H7 (cell line): ENCODE results near the gene DENND1A. TPM values are rescaled to one million over a fixed set of nuclear protein-coding genes. Genes with fewer than 3 reads are reported as not detected.

Source experiments
- DNase-seq: peaks from one replicate; pipeline ENCODE4 v3.0.0; 2012
- H3K27me3 ChIP-seq: 2 replicates; pipeline ENCODE4 v1.6.0; 2011; ENCODE audit warnings: mild to moderate bottlenecking, low read length; ENCODE audit not compliant: control insufficient read depth, insufficient read depth
- H3K36me3 ChIP-seq: replicated peaks from 2 replicates; pipeline ENCODE4 v1.5.1; 2011; ENCODE audit warnings: low read length; ENCODE audit not compliant: control insufficient read depth, insufficient read depth
- H3K4me3 ChIP-seq: 2 replicates; pipeline ENCODE4 v1.5.1; 2011; ENCODE audit warnings: low read depth, mild to moderate bottlenecking, control low read depth, low read length, moderate library complexity; ENCODE audit not compliant: insufficient read depth
- total RNA-seq: library from RNA; depleted of rRNA; stranded (reverse); fragments of >200 nt; shearing (Covaris generic); gene quantifications from 2 replicates; pipeline ENCODE4 v1.2.3, GENCODE V29; 2014

Gene DENND1A
- total RNA-seq, 1 experiment from 2014 or later, result 10.9 TPM

DNA sequence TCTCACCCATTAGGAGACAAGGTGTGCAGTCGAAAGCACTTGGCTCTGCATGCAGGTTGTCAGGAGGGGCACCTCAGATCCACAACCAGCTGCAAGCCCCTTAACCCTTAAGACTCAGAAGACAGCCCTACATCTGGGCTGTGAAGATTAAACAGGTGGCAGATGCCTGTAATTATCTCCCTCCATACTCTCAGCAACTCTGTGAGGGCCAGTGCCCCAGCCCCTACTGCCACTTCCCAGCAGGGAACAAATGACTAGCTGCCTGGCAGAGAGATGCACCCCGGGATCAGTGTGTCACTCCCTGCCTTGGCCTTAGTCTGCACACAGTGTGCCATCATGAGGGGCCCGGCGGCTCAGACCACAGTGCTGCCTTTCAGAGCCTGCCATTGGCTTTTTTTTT, 532.0 kb downstream of the DENND1A start:
- Histone ChIP-seq H3K27me3 (no peaks in the 10 kb centered on the region), H3K4me3 (no peak overlapping the region), H3K36me3 (no peaks in the 10 kb centered on the region; the same call in none of the 2 replicates)
- DNase-seq, result no peak

- H3K4me3 ChIP-seq, result no peak overlapping the region
- DNase-seq, result peak; percentile 57
Measured at GRCh38 chr9:123395689-123396511, 534.0 kb downstream of the DENND1A start.

DNA sequence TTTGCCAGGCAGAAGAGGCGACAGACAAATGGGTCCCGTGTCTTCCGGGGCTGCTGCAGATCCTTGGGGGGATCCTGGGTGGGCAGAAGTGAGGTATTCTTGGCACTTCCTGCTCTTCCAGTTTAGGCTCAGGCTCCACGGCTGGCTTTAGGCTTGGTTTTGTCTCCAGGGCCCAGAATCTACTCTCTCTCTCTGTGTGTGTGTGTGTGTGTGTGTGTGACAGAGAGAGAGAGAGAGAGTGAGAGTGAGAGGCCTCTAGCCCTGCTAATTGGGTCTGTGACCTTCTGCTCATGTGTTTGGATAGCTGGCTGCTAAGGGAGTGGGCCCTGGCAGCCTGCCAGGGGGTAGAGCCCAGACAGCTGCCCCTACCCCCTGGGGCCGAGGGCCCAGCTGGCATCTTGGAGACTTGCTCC, 534.6 kb downstream of the DENND1A start:
- H3K4me3 ChIP-seq, result no peak overlapping the region
- H3K36me3 ChIP-seq, result no peaks in the 10 kb centered on the region; the same call in 1 of the 2 replicates
- no peaks in the 10 kb centered on the region for H3K27me3 ChIP-seq
- DNase-seq, result peak; percentile 54

More at GRCh38 chr9:123395689-123396511, 534.0 kb downstream of the DENND1A start:
- Histone ChIP-seq H3K36me3 (no peaks in the 10 kb centered on the region; the same call in 1 of the 2 replicates), H3K27me3 (no peaks in the 10 kb centered on the region)

DNA sequence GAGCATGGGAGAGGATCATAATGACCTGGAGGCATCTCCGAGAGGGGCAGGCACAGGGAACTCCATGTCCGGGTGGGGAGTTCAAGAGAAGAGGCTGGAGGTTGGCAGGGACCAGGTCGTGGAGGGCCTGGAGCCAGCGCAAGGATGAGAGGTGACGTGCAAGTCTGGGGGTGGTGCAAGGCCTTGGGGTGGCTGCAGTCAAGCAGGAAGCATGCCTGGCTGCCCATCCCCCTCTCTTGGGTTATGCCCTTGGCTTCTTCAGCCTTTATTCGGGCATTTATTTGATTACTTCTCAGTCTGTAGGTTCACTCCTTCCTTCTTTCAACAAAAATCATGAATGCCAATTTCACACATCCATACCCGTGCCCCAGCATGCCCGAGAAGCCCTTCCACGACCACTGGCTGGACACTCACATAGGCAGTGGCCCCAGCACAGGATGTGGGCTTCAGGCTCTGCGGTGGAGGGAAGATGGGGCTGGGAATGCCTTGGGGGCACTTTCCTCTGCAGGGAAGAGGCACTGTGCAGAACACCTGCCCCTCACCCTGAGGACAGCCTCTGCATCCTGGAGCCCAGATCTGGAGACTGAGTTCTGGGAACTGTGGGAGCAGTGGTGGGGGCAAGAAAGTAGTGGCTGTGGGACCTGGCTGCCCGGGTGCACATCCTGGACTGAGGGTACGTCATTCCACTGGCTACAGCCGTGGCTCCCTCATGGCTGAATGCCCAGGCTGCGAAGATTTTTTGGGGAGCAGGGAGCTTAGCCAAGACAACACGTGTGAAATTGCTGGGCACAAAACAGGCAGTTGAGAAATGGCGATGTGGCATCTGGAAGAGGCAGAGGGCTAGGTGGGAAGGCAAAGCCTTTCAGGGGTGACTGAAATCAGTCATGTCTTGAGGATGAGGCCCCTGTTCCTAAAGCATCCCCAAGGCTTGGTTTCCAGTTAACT, 535.4 kb downstream of the DENND1A start:
- no peaks in the 10 kb centered on the region; the same call in 1 of the 2 replicates for H3K36me3 ChIP-seq
- H3K27me3 ChIP-seq, result no peaks in the 10 kb centered on the region
- H3K4me3 ChIP-seq, result no peak overlapping the region
- DNase-seq, result peak; percentile 39

GRCh38 chr9:123392802-123393201, 537.1 kb downstream of the DENND1A start:
- H3K36me3 ChIP-seq, result no peaks in the 10 kb centered on the region; the same call in 1 of the 2 replicates
- H3K4me3 ChIP-seq, result no peak overlapping the region
- no peak for DNase-seq
- H3K27me3 ChIP-seq, result no peaks in the 10 kb centered on the region

DNA sequence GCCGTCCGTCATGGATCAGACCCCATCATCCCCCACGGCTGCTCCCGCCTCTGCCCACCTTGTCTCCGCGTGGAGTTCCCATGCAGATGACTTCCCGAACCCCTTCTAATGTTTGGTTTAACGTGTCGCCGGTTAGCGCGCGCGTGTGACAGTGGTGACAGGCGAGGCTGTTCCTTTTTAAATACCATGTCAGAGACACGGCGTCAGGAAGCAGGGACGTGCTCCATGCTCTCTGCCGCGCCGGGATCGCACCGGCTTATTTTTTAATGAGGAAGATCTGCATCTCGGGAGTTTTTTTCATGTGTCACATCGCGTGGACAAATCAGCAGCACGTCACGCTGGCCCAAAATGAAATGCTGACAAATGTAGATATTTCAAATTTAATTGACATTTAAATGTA, 538.0 kb downstream of the DENND1A start:
- no peak overlapping the region for H3K4me3 ChIP-seq
- no peak for DNase-seq
- no peaks in the 10 kb centered on the region for H3K27me3 ChIP-seq
- no peaks in the 10 kb centered on the region; the same call in 1 of the 2 replicates for H3K36me3 ChIP-seq

- no peaks in the 10 kb centered on the region for H3K27me3 ChIP-seq
- H3K4me3 ChIP-seq, result no peak overlapping the region
- H3K36me3 ChIP-seq, result no peaks in the 10 kb centered on the region; the same call in 1 of the 2 replicates
- DNase-seq, result no peak
Measured at GRCh38 chr9:123391233-123391632, 538.7 kb downstream of the DENND1A start.

DNA sequence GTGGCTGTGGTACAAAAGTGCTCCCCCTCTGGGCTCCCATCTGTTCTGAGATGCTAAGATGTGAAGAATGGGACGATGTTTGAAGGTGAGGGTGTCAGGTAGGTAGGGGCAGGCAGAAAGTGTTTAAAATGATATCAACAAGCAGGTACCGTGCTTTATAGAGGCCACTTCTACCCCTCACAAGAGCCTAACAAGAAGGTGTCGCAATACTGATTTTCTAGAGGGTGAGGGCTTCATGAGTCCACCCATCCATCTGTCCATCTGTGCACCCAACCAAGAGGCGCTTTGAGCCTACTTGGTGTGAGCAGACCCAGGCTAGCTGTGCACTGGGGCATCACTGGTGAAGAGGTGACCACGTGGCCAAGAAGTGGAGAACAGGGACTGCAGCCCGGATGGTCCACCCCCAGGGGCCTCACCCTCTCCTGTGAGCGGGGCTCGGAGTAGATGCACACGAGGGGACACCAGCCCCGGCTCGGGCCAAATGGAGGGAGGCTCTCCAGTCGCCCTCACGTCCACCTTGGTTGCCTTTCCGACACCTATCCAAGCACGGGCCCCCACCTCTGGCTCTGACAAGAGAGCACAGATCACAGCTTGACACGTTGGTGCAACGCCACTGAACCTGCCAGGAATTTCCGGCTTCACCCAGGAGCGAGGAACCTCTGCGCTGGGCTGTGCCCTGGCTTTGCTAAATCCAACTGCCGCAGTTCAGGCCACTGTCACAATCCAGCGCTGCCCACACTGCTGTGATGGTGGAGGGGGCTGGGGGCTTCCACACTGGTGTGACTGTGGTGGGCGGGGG, 539.4 kb downstream of the DENND1A start:
- DNase-seq, result peak; percentile 57
- no peaks in the 10 kb centered on the region for H3K27me3 ChIP-seq
- no peaks in the 10 kb centered on the region for H3K36me3 ChIP-seq
- no peak overlapping the region for H3K4me3 ChIP-seq

GRCh38 chr9:123389698-123390097, 540.2 kb downstream of the DENND1A start:
- H3K36me3 ChIP-seq, result no peaks in the 10 kb centered on the region
- no peak overlapping the region for H3K4me3 ChIP-seq
- peak; percentile 63 for DNase-seq
- H3K27me3 ChIP-seq, result no peaks in the 10 kb centered on the region

- H3K36me3 ChIP-seq, result no peaks in the 10 kb centered on the region
- no peaks in the 10 kb centered on the region for H3K27me3 ChIP-seq
- DNase-seq, result peak; percentile 58
- H3K4me3 ChIP-seq, result no peak overlapping the region
Measured at GRCh38 chr9:123389070-123389469, 540.9 kb downstream of the DENND1A start.

DNA sequence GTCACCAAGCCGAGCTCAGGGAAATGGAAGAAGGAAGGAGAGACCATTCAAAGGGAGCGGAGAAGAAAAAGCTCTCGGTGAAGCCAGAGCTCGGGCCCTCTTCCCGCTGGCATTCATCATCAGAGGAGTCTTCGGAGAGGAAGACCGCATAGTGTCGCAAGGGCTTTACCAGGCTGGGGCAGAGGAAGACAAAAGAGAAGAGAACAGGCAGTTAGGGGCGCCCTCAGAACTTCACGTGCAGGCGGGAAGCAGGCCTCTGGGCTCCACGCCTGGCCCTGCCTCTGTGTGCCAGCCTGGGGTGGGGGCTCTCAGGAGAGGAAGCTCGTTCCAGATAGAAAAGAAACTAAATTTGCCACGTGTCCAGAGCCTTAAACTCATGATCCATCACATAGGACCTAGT, 542.2 kb downstream of the DENND1A start:
- no peaks in the 10 kb centered on the region for H3K27me3 ChIP-seq
- no peak overlapping the region for H3K4me3 ChIP-seq
- H3K36me3 ChIP-seq, result no peaks in the 10 kb centered on the region
- no peak for DNase-seq

DNA sequence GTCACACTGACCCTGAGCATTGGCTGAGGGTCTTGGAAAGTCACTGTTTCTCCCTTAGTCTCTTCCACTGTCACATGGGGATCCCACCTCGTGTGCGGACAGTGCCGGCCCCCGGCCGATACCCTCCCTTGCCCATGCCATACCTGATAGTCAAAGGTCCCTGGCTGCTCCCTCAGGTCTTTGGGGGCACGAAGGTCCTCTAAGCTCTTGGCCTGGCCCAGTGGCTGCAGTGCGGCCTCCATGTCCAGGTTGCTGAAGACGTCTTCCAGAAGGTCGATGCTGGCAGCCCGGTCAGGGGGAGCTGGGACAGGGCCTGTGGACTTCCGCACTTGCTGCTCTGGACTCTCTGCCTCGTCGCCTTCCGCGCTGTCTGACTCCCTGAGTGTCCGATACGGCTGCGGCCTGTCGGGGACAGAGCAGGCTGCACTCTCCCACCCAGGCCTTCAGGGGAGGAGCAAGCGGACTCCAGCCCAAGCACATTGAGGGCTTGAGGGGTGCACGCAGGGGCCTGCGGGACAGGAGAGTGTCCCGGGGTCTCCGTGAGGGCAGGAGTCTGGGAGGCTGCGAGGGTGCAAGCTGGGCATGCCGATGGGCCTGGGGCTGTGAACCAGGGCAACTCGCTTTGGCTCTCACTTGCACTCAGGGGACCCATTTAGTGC, 546.3 kb downstream of the DENND1A start:
- Histone ChIP-seq H3K36me3 (no peaks in the 10 kb centered on the region), H3K4me3 (no peak overlapping the region), H3K27me3 (no peaks in the 10 kb centered on the region)
- no peak for DNase-seq

DNA sequence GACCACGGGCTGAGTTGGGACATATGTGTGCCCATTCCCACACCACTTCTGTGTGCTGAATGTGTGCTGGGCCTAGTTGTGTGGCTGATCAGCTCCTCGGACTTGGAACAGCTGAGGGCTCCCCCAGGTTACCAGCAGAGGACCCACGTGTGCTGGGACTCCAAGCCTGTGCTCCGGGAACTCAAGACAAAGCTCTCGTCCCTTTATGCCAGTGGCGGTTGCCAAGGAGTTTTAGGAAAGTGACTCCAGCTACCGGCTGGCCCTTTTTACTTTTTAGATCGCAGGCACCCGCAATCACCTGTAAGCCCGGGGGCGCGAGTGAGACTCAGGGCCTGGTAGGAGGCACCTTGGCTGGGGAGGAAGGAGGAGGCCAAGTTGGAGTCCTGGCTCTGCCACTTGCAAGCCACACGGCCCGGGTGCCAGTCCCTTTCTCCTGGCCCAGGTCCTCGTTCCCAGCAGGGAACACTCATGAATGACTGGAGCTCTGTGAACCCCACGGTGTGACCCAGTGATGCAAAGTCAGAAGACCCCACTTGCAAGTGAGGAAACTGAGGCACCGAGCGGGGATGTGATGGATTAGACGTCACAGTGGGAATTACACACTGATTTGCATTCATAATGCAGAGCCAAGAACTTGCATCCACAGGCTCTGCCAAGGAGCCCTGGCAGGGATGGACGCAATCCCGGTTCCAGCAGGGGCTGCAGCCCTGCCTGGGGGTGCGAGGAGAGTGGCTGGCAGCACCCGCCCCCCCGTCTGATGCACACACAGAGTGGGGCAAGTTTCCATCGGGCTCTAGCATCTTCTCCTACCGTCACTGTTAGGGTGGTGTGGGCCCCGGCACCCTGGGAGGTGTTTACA, 547.0 kb downstream of the DENND1A start:
- Histone ChIP-seq H3K36me3 (no peaks in the 10 kb centered on the region), H3K27me3 (no peaks in the 10 kb centered on the region), H3K4me3 (no peak overlapping the region)
- DNase-seq, result no peak
